HepG2 (cell line): Measurements from ENCODE around the gene HNRNPA1. TPM values are rescaled to one million over a fixed set of nuclear protein-coding genes. Genes with fewer than 3 reads are reported as not detected.
A peak's percentile ranks its signal among the peaks of the same experiment; 100 is the strongest.

ENCODE experiments used
- ARHGAP35 ChIP-seq: sonication (generic); formaldehyde crosslinking; IDR thresholded peaks from 2 replicates; pipeline ENCODE4 v1.9.0; 2022; ENCODE audit warnings: mild to moderate bottlenecking, inconsistent platforms, moderate library complexity, missing genetic modification reagents, borderline replicate concordance
- FOXC1 ChIP-seq: sonication (generic); formaldehyde crosslinking; IDR thresholded peaks from 2 replicates; pipeline ENCODE4 v1.8.0; 2022; ENCODE audit warnings: mild to moderate bottlenecking, missing genetic modification reagents, borderline replicate concordance
- NR2F1 ChIP-seq, 2 experiments: fragments of 450-650 bp in 1 of 2; formaldehyde crosslinking in 1 of 2; IDR thresholded peaks; 2 replicates each; pipeline versions ENCODE4 v1.5.0 to v1.6.1; 2016 to 2020; ENCODE audit warnings: mild to moderate bottlenecking in 1 of 2, missing compliant biosample characterization in 1 of 2, missing genetic modification reagents in 1 of 2, moderate library complexity in 1 of 2
- RAD21 ChIP-seq: fragments of 450-650 bp; formaldehyde crosslinking; IDR thresholded peaks from 2 replicates; pipeline ENCODE4 v1.5.0; 2020; ENCODE audit warnings: mild to moderate bottlenecking
- RARA ChIP-seq: IDR thresholded peaks from 2 replicates; pipeline ENCODE4 v1.6.1; 2016; ENCODE audit warnings: missing genetic modification reagents, missing compliant biosample characterization
- RFX5 ChIP-seq: IDR thresholded peaks from 2 replicates; pipeline ENCODE4 v1.6.1; 2011; ENCODE audit warnings: low read depth, low read length, improper control_type of control experiment
- SALL1 ChIP-seq: sonication (generic); formaldehyde crosslinking; IDR thresholded peaks from 2 replicates; pipeline ENCODE4 v1.8.0; 2022; ENCODE audit warnings: mild to moderate bottlenecking, missing genetic modification reagents
- SNAPC2 ChIP-seq: sonication (generic); formaldehyde crosslinking; IDR thresholded peaks from 2 replicates; pipeline ENCODE4 v1.8.1; 2022; ENCODE audit warnings: mild to moderate bottlenecking, missing genetic modification reagents
- SOX13 ChIP-seq, 3 experiments: fragments of 450-650 bp in 1 of 3; sonication (generic) in 1 of 3; formaldehyde crosslinking in 1 of 3; IDR thresholded peaks in 2 of 3; conservative IDR thresholded peaks in 1 of 3; 2 replicates each; pipeline versions ENCODE4 v1.5.0 to v1.6.1; 2016 to 2020; ENCODE audit warnings: antibody characterized with exemption in 1 of 3, mild to moderate bottlenecking in 1 of 3, missing compliant biosample characterization in 1 of 3, missing genetic modification reagents in 1 of 3, moderate library complexity in 1 of 3
- SPEN ChIP-seq: sonication (generic); formaldehyde crosslinking; IDR thresholded peaks from 2 replicates; pipeline ENCODE4 v1.5.1; 2020; ENCODE audit warnings: low read depth, mild to moderate bottlenecking, missing genetic modification reagents
- TBP ChIP-seq: sonication (generic); formaldehyde crosslinking; IDR thresholded peaks from 2 replicates; pipeline ENCODE4 v1.5.0; 2020; ENCODE audit warnings: missing genetic modification reagents
- TP53 ChIP-seq: sonication (generic); formaldehyde crosslinking; conservative IDR thresholded peaks from 2 replicates; pipeline ENCODE4 v1.4.0; 2020; ENCODE audit warnings: missing genetic modification reagents
- ZBTB38 ChIP-seq: sonication (generic); formaldehyde crosslinking; IDR thresholded peaks from 2 replicates; pipeline ENCODE4 v1.5.1; 2020; ENCODE audit warnings: mild to moderate bottlenecking, missing genetic modification reagents
- ZNF12 ChIP-seq: sonication (generic); formaldehyde crosslinking; IDR thresholded peaks from 2 replicates; pipeline ENCODE4 v1.5.0; 2020; ENCODE audit warnings: missing genetic modification reagents
- ZNF124 ChIP-seq: sonication (generic); formaldehyde crosslinking; IDR thresholded peaks from 2 replicates; pipeline ENCODE4 v1.4.0; 2020; ENCODE audit warnings: missing genetic modification reagents
- ZNF205 ChIP-seq: IDR thresholded peaks from 2 replicates; pipeline ENCODE4 v1.6.1; 2018; ENCODE audit warnings: missing biosample characterization, missing genetic modification reagents
- ZNF224 ChIP-seq: sonication (generic); formaldehyde crosslinking; IDR thresholded peaks from 2 replicates; pipeline ENCODE4 v1.5.0; 2020; ENCODE audit warnings: mild to moderate bottlenecking, missing genetic modification reagents
- ZNF326 ChIP-seq: sonication (generic); formaldehyde crosslinking; IDR thresholded peaks from 2 replicates; pipeline ENCODE4 v1.4.0; 2020; ENCODE audit warnings: missing genetic modification reagents, borderline replicate concordance
- ZNF367 ChIP-seq: sonication (generic); formaldehyde crosslinking; IDR thresholded peaks from 2 replicates; pipeline ENCODE4 v1.4.0; 2020; ENCODE audit warnings: missing genetic modification reagents, borderline replicate concordance
- ZNF441 ChIP-seq: sonication (generic); formaldehyde crosslinking; IDR thresholded peaks from 2 replicates; pipeline ENCODE4 v1.7.0; 2021; ENCODE audit warnings: missing genetic modification reagents, borderline replicate concordance
- ZNF543 ChIP-seq: sonication (generic); formaldehyde crosslinking; IDR thresholded peaks from 2 replicates; pipeline ENCODE4 v1.4.0; 2020; ENCODE audit warnings: mild to moderate bottlenecking, missing genetic modification reagents
- ZNF546 ChIP-seq: sonication (generic); formaldehyde crosslinking; conservative IDR thresholded peaks from 2 replicates; pipeline ENCODE4 v1.8.1; 2023; ENCODE audit warnings: mild to moderate bottlenecking, missing genetic modification reagents
- ZNF7 ChIP-seq: IDR thresholded peaks from 2 replicates; pipeline ENCODE4 v1.6.1; 2016; ENCODE audit warnings: missing biosample characterization, missing genetic modification reagents
- ZNF773 ChIP-seq: sonication (generic); formaldehyde crosslinking; IDR thresholded peaks from 2 replicates; pipeline ENCODE4 v1.4.0; 2020; ENCODE audit warnings: missing genetic modification reagents, borderline replicate concordance
- polyA plus RNA-seq, 8 experiments: library from polyadenylated mRNA; depleted of rRNA in 3 of 8; stranded (reverse) in 7 of 8; unstranded in 1 of 8; fragments of >200 nt; fragmentation: Illumina TruSeq in 4 of 8; extraction: Trizol in 4 of 8; gene quantifications; 2 replicates each; pipeline versions ENCODE4 v1.2.1 to v1.2.3, GENCODE V29; 2011 to 2016; ENCODE audit warnings: low read depth in 4 of 8, missing spikeins in 1 of 8, mixed read lengths in 1 of 8; ENCODE audit not compliant: insufficient read depth in 1 of 8
- total RNA-seq, 5 experiments: library from RNA; depleted of rRNA; stranded (reverse); fragments of >200 nt; fragmentation: Illumina TruSeq; extraction: Trizol; gene quantifications; 2 replicates each; pipeline ENCODE4 v1.2.3, GENCODE V29; 2016; ENCODE audit warnings: low read depth in 1 of 5
- TF ChIP-seq, protein P1 (sequence below): sonication (generic); formaldehyde crosslinking; conservative IDR thresholded peaks from 2 replicates; pipeline ENCODE4 v1.4.0; 2020; ENCODE audit warnings: missing genetic modification reagents
- TF ChIP-seq, protein P2 (sequence below): sonication (generic); formaldehyde crosslinking; IDR thresholded peaks from 2 replicates; pipeline ENCODE4 v1.5.1; 2020; ENCODE audit warnings: missing genetic modification reagents, mild to moderate bottlenecking, borderline replicate concordance
- TF ChIP-seq, protein P3 (sequence below): sonication (generic); formaldehyde crosslinking; IDR thresholded peaks from 2 replicates; pipeline ENCODE4 v1.8.0; 2023; ENCODE audit warnings: mild to moderate bottlenecking, missing genetic modification reagents

HNRNPA1 gene
- total and polyA plus RNA-seq, 2 of the 13 experiments (the other 11 are each of a cell fraction or from before 2014, with no cell fraction given), result 535 to 1,820 TPM

DNA sequence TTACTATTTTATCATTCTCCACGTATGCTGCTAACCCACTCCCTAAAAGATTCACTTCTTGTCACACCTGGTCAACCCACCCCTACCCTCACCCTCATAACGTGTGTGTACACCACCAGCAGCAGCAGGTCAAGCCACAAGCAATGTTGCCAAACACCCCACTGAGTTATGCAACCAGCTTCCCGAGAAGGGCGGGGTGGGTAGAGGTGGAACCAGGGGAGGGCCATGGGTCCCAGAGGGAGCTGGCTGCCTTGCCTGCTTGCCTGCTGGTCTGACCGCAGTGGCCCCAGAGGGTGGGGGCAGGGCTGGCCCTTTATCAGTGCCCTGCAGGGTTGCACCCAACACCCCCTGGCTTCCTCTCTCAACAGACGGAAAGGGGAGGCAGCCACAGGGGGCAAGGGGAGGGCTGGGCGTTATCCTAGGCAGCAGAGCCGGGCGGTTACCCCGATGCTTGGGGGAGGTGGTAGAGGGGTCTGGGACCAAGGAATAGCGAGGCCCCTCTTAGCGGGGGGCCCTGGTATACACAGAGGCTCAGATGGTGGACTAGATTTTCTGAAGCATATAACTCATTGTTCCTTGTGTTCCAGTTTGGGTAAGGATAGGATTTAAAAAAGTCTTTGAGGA is 23.8 kb downstream of the HNRNPA1 start (continued):
- TF ChIP-seq ZNF224 (CRISPR knock-in tag), result no peak
- peak; percentile 83 for TF ChIP-seq ZNF12 (CRISPR knock-in tag)
- no peak for TF ChIP-seq TBP (CRISPR knock-in tag)
- TF ChIP-seq ZNF773, result no peak
- peak; percentile 52 for TF ChIP-seq SALL1 (CRISPR knock-in tag)
- TF ChIP-seq TP53, result no peak
- no peak for TF ChIP-seq ZNF205 (CRISPR knock-in tag)
- TF ChIP-seq ZNF124, result 0 out of 2 replicates have a peak, but pooled peaks have one; percentile 26
- TF ChIP-seq ZNF441 (CRISPR knock-in tag), result no peak
- TF ChIP-seq, protein P1, sequence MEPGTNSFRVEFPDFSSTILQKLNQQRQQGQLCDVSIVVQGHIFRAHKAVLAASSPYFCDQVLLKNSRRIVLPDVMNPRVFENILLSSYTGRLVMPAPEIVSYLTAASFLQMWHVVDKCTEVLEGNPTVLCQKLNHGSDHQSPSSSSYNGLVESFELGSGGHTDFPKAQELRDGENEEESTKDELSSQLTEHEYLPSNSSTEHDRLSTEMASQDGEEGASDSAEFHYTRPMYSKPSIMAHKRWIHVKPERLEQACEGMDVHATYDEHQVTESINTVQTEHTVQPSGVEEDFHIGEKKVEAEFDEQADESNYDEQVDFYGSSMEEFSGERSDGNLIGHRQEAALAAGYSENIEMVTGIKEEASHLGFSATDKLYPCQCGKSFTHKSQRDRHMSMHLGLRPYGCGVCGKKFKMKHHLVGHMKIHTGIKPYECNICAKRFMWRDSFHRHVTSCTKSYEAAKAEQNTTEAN (CRISPR knock-in tag), result no peak
- no peak for TF ChIP-seq ARHGAP35
- no peak for TF ChIP-seq ZBTB38 (CRISPR knock-in tag)
- no peak for TF ChIP-seq ZNF543 (CRISPR knock-in tag)
- TF ChIP-seq ZNF7 (CRISPR knock-in tag), result no peak
- 0 out of 4 replicates have a peak, but pooled peaks of 1 of the 2 experiments have one; percentile 54 for TF ChIP-seq NR2F1 (CRISPR knock-in tag; IDR thresholded peaks at IDR 0.05)
- TF ChIP-seq ZNF546 (CRISPR knock-in tag), result no peak
- TF ChIP-seq SPEN (CRISPR knock-in tag), result no peak
- peak; percentile 85 for TF ChIP-seq RARA (CRISPR knock-in tag)
- no peak for TF ChIP-seq ZNF326 (CRISPR knock-in tag)
- no peak for TF ChIP-seq ZNF367
- no peak for TF ChIP-seq RFX5
- TF ChIP-seq, protein P2, sequence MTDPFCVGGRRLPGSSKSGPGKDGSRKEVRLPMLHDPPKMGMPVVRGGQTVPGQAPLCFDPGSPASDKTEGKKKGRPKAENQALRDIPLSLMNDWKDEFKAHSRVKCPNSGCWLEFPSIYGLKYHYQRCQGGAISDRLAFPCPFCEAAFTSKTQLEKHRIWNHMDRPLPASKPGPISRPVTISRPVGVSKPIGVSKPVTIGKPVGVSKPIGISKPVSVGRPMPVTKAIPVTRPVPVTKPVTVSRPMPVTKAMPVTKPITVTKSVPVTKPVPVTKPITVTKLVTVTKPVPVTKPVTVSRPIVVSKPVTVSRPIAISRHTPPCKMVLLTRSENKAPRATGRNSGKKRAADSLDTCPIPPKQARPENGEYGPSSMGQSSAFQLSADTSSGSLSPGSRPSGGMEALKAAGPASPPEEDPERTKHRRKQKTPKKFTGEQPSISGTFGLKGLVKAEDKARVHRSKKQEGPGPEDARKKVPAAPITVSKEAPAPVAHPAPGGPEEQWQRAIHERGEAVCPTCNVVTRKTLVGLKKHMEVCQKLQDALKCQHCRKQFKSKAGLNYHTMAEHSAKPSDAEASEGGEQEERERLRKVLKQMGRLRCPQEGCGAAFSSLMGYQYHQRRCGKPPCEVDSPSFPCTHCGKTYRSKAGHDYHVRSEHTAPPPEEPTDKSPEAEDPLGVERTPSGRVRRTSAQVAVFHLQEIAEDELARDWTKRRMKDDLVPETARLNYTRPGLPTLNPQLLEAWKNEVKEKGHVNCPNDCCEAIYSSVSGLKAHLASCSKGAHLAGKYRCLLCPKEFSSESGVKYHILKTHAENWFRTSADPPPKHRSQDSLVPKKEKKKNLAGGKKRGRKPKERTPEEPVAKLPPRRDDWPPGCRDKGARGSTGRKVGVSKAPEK (CRISPR knock-in tag), result no peak
- peak; percentile 33; the same call in 1 of the 2 replicates for TF ChIP-seq SOX13 (IDR thresholded peaks at IDR 0.05)
- TF ChIP-seq SOX13 (CRISPR knock-in tag; conservative IDR thresholded peaks at IDR 0.05 in 1 of 2, IDR thresholded peaks at IDR 0.05 in 1 of 2), result peak in 1 of 2 experiments; percentile 82; a peak in 2 of 4 replicates
- TF ChIP-seq FOXC1 (CRISPR knock-in tag), result no peak
- no peak for TF ChIP-seq SNAPC2 (CRISPR knock-in tag)
- no peak for TF ChIP-seq RAD21 (CRISPR knock-in tag)
- TF ChIP-seq, protein P3, sequence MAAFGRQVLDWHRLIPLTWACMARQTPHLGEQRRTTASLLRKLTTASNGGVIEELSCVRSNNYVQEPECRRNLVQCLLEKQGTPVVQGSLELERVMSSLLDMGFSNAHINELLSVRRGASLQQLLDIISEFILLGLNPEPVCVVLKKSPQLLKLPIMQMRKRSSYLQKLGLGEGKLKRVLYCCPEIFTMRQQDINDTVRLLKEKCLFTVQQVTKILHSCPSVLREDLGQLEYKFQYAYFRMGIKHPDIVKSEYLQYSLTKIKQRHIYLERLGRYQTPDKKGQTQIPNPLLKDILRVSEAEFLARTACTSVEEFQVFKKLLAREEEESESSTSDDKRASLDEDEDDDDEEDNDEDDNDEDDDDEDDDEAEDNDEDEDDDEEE, result no peak
